H1 (cell line): ENCODE results near the gene DOCK11. TPM values are rescaled to one million over a fixed set of nuclear protein-coding genes. Genes with fewer than 3 reads are reported as not detected.

Experiments used
- POLR2AphosphoS5 ChIP-seq: IDR thresholded peaks from 2 replicates; pipeline ENCODE4 v1.6.1; 2011; ENCODE audit warnings: low read depth, low read length
- SIX5 ChIP-seq: IDR thresholded peaks from 2 replicates; pipeline ENCODE4 v1.6.1; 2011; ENCODE audit warnings: mild to moderate bottlenecking, low read depth, low read length
- YY1 ChIP-seq: IDR thresholded peaks from 2 replicates; pipeline ENCODE4 v1.6.1; 2011; ENCODE audit warnings: low read depth, mild to moderate bottlenecking, low read length
- polyA plus RNA-seq, 7 experiments: library from polyadenylated mRNA; depleted of rRNA in 3 of 7; stranded (reverse) in 5 of 7; unstranded in 2 of 7; fragments of >200 nt in 5 of 7; fragments of 200-250 nt in 2 of 7; gene quantifications; 1 replicate in 5 of 7; 2 replicates in 1 of 7; 4 replicates in 1 of 7; pipeline versions ENCODE4 v1.2.1 to v1.2.3, GENCODE V29; 2011 to 2013; ENCODE audit warnings: missing spikeins in 2 of 7, mixed read lengths in 2 of 7
- total RNA-seq: library from RNA; stranded (reverse); fragmentation: NEBNext Ultra II Directional; extraction: Animal tissue kit (Norgen Biotek cat#: 25700); gene quantifications from 2 replicates; pipeline ENCODE4 v1.2.1, GENCODE V29; 2021
- TF ChIP-seq, protein P1 (sequence below): fragments of 300-600 bp; sonication (generic); IDR thresholded peaks from 2 replicates; pipeline ENCODE4 v1.7.1; 2012; ENCODE audit warnings: low read length, moderate library complexity, mild to moderate bottlenecking, inconsistent platforms; ENCODE audit not compliant: insufficient replicate concordance

DOCK11 gene
- total and polyA plus RNA-seq, 2 of the 8 experiments (the other 6 are each of a cell fraction or from before 2014, with no cell fraction given): 4.9 to 12.0 TPM

DNA sequence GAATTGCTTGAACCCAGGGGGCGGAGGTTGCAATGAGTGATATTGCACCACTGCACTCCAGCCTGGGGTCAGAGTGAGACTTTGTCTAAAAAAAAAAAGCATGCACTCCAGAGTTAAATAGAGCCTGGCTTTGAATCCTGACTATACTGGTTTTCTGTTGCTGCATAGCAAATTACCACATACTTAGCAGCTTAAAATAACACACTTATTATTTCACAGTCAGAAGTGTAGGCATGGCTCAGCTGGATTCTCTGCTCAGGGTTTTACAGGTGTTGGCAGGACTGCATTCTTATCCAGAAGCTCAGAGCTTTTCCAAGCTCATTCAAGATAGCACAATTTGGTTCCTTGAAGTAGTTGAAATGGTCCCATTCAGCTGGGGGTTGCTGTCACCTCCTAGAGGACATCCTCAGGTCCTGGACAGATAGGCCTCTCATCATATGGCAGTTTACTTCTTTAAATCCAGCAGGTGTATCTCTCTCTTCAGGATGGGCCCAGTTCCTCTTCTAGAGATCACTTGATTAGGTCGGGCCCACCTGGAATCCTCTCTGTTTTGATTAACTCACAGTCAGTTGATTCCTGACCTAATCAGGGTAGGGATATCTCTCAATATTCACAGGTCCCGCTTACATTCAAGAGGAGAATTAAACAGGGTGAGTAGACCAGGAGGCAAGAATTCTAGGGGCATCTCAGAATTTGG lies 26.8 kb downstream of the DOCK11 start (continued):
- TF ChIP-seq, protein P1, sequence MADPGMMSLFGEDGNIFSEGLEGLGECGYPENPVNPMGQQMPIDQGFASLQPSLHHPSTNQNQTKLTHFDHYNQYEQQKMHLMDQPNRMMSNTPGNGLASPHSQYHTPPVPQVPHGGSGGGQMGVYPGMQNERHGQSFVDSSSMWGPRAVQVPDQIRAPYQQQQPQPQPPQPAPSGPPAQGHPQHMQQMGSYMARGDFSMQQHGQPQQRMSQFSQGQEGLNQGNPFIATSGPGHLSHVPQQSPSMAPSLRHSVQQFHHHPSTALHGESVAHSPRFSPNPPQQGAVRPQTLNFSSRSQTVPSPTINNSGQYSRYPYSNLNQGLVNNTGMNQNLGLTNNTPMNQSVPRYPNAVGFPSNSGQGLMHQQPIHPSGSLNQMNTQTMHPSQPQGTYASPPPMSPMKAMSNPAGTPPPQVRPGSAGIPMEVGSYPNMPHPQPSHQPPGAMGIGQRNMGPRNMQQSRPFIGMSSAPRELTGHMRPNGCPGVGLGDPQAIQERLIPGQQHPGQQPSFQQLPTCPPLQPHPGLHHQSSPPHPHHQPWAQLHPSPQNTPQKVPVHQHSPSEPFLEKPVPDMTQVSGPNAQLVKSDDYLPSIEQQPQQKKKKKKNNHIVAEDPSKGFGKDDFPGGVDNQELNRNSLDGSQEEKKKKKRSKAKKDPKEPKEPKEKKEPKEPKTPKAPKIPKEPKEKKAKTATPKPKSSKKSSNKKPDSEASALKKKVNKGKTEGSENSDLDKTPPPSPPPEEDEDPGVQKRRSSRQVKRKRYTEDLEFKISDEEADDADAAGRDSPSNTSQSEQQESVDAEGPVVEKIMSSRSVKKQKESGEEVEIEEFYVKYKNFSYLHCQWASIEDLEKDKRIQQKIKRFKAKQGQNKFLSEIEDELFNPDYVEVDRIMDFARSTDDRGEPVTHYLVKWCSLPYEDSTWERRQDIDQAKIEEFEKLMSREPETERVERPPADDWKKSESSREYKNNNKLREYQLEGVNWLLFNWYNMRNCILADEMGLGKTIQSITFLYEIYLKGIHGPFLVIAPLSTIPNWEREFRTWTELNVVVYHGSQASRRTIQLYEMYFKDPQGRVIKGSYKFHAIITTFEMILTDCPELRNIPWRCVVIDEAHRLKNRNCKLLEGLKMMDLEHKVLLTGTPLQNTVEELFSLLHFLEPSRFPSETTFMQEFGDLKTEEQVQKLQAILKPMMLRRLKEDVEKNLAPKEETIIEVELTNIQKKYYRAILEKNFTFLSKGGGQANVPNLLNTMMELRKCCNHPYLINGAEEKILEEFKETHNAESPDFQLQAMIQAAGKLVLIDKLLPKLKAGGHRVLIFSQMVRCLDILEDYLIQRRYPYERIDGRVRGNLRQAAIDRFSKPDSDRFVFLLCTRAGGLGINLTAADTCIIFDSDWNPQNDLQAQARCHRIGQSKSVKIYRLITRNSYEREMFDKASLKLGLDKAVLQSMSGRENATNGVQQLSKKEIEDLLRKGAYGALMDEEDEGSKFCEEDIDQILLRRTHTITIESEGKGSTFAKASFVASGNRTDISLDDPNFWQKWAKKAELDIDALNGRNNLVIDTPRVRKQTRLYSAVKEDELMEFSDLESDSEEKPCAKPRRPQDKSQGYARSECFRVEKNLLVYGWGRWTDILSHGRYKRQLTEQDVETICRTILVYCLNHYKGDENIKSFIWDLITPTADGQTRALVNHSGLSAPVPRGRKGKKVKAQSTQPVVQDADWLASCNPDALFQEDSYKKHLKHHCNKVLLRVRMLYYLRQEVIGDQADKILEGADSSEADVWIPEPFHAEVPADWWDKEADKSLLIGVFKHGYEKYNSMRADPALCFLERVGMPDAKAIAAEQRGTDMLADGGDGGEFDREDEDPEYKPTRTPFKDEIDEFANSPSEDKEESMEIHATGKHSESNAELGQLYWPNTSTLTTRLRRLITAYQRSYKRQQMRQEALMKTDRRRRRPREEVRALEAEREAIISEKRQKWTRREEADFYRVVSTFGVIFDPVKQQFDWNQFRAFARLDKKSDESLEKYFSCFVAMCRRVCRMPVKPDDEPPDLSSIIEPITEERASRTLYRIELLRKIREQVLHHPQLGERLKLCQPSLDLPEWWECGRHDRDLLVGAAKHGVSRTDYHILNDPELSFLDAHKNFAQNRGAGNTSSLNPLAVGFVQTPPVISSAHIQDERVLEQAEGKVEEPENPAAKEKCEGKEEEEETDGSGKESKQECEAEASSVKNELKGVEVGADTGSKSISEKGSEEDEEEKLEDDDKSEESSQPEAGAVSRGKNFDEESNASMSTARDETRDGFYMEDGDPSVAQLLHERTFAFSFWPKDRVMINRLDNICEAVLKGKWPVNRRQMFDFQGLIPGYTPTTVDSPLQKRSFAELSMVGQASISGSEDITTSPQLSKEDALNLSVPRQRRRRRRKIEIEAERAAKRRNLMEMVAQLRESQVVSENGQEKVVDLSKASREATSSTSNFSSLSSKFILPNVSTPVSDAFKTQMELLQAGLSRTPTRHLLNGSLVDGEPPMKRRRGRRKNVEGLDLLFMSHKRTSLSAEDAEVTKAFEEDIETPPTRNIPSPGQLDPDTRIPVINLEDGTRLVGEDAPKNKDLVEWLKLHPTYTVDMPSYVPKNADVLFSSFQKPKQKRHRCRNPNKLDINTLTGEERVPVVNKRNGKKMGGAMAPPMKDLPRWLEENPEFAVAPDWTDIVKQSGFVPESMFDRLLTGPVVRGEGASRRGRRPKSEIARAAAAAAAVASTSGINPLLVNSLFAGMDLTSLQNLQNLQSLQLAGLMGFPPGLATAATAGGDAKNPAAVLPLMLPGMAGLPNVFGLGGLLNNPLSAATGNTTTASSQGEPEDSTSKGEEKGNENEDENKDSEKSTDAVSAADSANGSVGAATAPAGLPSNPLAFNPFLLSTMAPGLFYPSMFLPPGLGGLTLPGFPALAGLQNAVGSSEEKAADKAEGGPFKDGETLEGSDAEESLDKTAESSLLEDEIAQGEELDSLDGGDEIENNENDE: no peak
- TF ChIP-seq YY1 (no peak), POLR2AphosphoS5 (no peak), SIX5 (no peak)
